ENCODE results near the gene KCP. TPM values are rescaled to one million over a fixed set of nuclear protein-coding genes. Genes with fewer than 3 reads are reported as not detected.

The KCP gene
- total RNA-seq, 1 experiment from 2014 or later, result 5.3 TPM

DNA sequence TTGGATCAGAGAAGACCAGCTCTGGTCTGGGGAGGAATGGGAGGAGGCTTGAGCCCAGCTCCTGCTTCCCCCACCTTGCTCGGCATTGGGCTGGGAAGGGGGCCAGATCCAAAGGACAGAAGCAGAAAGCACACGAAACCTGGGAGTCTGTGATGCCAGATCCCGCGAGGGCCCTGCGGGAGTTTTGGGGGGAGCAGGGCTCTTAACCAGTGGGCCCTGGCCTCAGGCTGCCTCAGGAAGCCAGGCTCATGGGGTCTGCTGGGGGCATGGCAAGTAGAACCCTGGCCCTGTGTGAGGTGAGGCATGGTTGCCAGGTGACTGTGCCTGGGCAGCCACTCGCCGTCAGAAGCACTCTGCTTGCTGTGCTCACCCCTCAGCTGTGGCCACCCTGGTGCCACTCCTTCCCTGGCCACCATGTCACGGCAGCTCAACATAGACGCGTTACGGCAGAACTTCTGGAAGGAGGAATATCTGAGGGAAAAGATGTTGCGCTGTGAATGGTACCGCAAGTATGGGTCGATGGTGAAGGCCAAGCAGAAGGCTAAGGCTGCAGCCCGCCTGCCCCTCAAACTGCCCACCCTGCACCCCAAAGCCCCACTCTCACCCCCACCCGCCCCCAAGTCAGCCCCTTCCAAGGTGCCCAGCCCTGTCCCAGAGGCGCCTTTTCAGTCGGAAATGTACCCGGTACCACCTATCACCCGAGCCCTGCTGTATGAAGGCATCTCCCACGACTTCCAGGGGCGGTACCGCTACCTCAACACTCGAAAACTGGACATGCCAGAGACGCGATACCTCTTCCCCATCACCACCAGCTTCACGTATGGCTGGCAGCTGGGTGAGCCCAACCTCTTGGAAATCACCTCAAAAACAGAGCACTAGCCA lies 44.3 kb downstream of the KCP start:
- no CpG with 5 or more reads among the region's 27 CpGs for WGBS (ENCODE audit: extremely low coverage, insufficient read length, low lambda C conversion rate)
- Mint-ChIP-seq H3K36me3 (ENCODE audit: insufficient read depth in 1 of 3, low read depth in 3 of 3) (peaks cover 12 to 18% (median 15%) of the 10 kb centered on the region in 3 experiments), H3K4me1 (peaks cover 27 to 32% of the 10 kb centered on the region in 2 experiments), H3K27me3 (ENCODE audit: low read depth) (peaks cover 40% of the 10 kb centered on the region), H3K27ac (no peak overlapping the region), H3K9me3 (no peaks in the 10 kb centered on the region; a peak in 1 of 5 replicates), H3K4me3 (no peak overlapping the region)
- Histone ChIP-seq H2BK120ac (ENCODE audit: low read depth, low read length, poor library complexity, severe bottlenecking) (no peak overlapping the region), H3K4me2 (ENCODE audit: insufficient read depth, insufficient read length, low read length) (no peak overlapping the region), H3K23ac (ENCODE audit: insufficient read length, low read depth, low read length) (no peak overlapping the region), H3K18ac (ENCODE audit: insufficient read length, low read depth, low read length) (no peak overlapping the region), H3K79me2 (ENCODE audit: insufficient read depth, low read length) (no peaks in the 10 kb centered on the region; the same call in 1 of the 2 replicates), H2AK5ac (ENCODE audit: insufficient read length, low read length) (no peak overlapping the region), H3T11ph (ENCODE audit: low read length) (no peak overlapping the region), H3K56ac (ENCODE audit: insufficient read length, low read depth, low read length) (no peak overlapping the region), H3K79me1 (ENCODE audit: insufficient read depth, low read depth, low read length, poor library complexity, severe bottlenecking) (no peaks in the 10 kb centered on the region), H2BK12ac (ENCODE audit: insufficient read length, low read depth, low read length) (no peak overlapping the region), H3K4ac (ENCODE audit: low read depth, low read length) (no peak overlapping the region), H2BK5ac (ENCODE audit: insufficient read length, low read length) (no peak overlapping the region), H4K91ac (ENCODE audit: insufficient read length, low read depth, low read length) (no peak overlapping the region), H3K27me3 (ENCODE audit: insufficient read depth, low read length) (peaks cover 11% of the 10 kb centered on the region; the same call in 1 of the 2 replicates), H3K27ac (ENCODE audit: insufficient read length, low read depth, low read length) (no peak overlapping the region), H3K4me1 (ENCODE audit: insufficient read depth, low read length) (0 out of 2 replicates have a peak, but pooled peaks cover 3% of the 10 kb centered on the region), H3K14ac (ENCODE audit: insufficient read depth, low read length) (no peak overlapping the region), H2BK15ac (ENCODE audit: low read depth, low read length) (no peak overlapping the region), H4K8ac (replicated peaks; ENCODE audit: insufficient read length, low read depth, low read length) (no peak overlapping the region), H4K5ac (ENCODE audit: insufficient read length, low read depth, low read length) (no peak overlapping the region), H3K9ac (ENCODE audit: extremely low read depth, insufficient read length, low read length) (no peak overlapping the region), H3K23me2 (ENCODE audit: insufficient read length, low read depth, low read length, poor library complexity, severe bottlenecking) (peaks cover 20% of the 10 kb centered on the region), H3K9me3 (ENCODE audit: control insufficient read depth, low read depth, low read length) (no peaks in the 10 kb centered on the region), H2AFZ (ENCODE audit: low read length) (no peak overlapping the region), H2BK20ac (ENCODE audit: low read depth, low read length, poor library complexity, severe bottlenecking) (no peak overlapping the region), H4K20me1 (ENCODE audit: control insufficient read depth, insufficient read depth, insufficient read length) (no peaks in the 10 kb centered on the region)
- DNase-seq, result no peak
- TF ChIP-seq, protein P1, sequence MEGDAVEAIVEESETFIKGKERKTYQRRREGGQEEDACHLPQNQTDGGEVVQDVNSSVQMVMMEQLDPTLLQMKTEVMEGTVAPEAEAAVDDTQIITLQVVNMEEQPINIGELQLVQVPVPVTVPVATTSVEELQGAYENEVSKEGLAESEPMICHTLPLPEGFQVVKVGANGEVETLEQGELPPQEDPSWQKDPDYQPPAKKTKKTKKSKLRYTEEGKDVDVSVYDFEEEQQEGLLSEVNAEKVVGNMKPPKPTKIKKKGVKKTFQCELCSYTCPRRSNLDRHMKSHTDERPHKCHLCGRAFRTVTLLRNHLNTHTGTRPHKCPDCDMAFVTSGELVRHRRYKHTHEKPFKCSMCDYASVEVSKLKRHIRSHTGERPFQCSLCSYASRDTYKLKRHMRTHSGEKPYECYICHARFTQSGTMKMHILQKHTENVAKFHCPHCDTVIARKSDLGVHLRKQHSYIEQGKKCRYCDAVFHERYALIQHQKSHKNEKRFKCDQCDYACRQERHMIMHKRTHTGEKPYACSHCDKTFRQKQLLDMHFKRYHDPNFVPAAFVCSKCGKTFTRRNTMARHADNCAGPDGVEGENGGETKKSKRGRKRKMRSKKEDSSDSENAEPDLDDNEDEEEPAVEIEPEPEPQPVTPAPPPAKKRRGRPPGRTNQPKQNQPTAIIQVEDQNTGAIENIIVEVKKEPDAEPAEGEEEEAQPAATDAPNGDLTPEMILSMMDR (conservative IDR thresholded peaks at IDR 0.05), result no peak
